A204.1 (cell line): ENCODE results near the gene ARSG.
"Not testable (repeated sequence)": the region's sequence is repeated elsewhere in the genome, so short reads cannot be mapped to it uniquely, and the experiment has no call there.

Experiments used
- FAIRE-seq: peaks from 2 replicates; lab custom pipeline; 2012; peaks lifted over from hg19 to GRCh38; lab: Jason Lieb, UNC

The ARSG gene

GRCh38 chr17:68290955-68291835 is at the start of gene ARSG, which contains the start of gene SLC16A6:
ARSG (plus strand) TSS chr17:68291495; CDS start chr17:68307494, 15,999 bp downstream.
SLC16A6 (minus strand) TSS chr17:68291127; CDS start chr17:68278320, 12,807 bp downstream.
- no peak for FAIRE-seq

- FAIRE-seq, result no peak
These were observed 44.8 kb upstream of the ARSG start for GRCh38 chr17:68246271-68247028.

- FAIRE-seq, result no peak
These were observed 43.7 kb upstream of the ARSG start, which contains the start of gene AMZ2 for GRCh38 chr17:68247445-68248198. AMZ2 (plus strand) TSS chr17:68248043; CDS start chr17:68250188, 2,145 bp downstream.

GRCh38 chr17:68248199-68248825 is 43.0 kb upstream of the ARSG start:
- FAIRE-seq, result no peak

GRCh38 chr17:68248891-68249290 is 42.4 kb upstream of the ARSG start:
- no peak for FAIRE-seq

- no peak for FAIRE-seq
These were observed 41.9 kb upstream of the ARSG start for GRCh38 chr17:68249354-68249765.

- not testable (repeated sequence) for FAIRE-seq
These were observed 37.9 kb upstream of the ARSG start for GRCh38 chr17:68253426-68253825.

GRCh38 chr17:68255151-68255550 is 36.1 kb upstream of the ARSG start:
- no peak for FAIRE-seq

GRCh38 chr17:68255731-68256538 is 35.4 kb upstream of the ARSG start:
- no peak for FAIRE-seq

GRCh38 chr17:68256701-68257100 is 34.6 kb upstream of the ARSG start:
- not testable (repeated sequence) for FAIRE-seq

GRCh38 chr17:68257934-68258333 is 33.4 kb upstream of the ARSG start:
- no peak for FAIRE-seq

GRCh38 chr17:68258890-68259647 is 32.2 kb upstream of the ARSG start:
- FAIRE-seq, result not testable (repeated sequence)

- not testable (repeated sequence) for FAIRE-seq
These were observed 31.7 kb upstream of the ARSG start for GRCh38 chr17:68259648-68259951.

GRCh38 chr17:68260051-68260762 is 31.1 kb upstream of the ARSG start:
- no peak for FAIRE-seq

GRCh38 chr17:68262467-68262866 is 28.8 kb upstream of the ARSG start:
- FAIRE-seq, result not testable (repeated sequence)

- FAIRE-seq, result peak; percentile 96
These were observed 28.1 kb upstream of the ARSG start for GRCh38 chr17:68263101-68263681.

- not testable (repeated sequence) for FAIRE-seq
These were observed 25.5 kb upstream of the ARSG start for GRCh38 chr17:68265833-68266232.

- no peak for FAIRE-seq
These were observed 17.6 kb upstream of the ARSG start for GRCh38 chr17:68273722-68274121.

GRCh38 chr17:68276339-68276738 is 15.0 kb upstream of the ARSG start:
- FAIRE-seq, result not testable (repeated sequence)
